WERI-Rb-1 (cell line): ENCODE data around the gene KRCC1.
"Not testable (repeated sequence)": the region's sequence is repeated elsewhere in the genome, so short reads cannot be mapped to it uniquely, and the experiment has no call there.

ENCODE experiments used
- DNase-seq: peaks from one replicate; pipeline ENCODE4 v3.0.0-alpha.2; 2020
- H3K27ac ChIP-seq: fragments of 250-450 bp; sonication (Bioruptor Pico); 2 replicates; pipeline ENCODE4 v1.5.1; 2020; ENCODE audit warnings: mild to moderate bottlenecking, moderate library complexity
- H3K27me3 ChIP-seq: fragments of 250-450 bp; sonication (Bioruptor Pico); 2 replicates; pipeline ENCODE4 v1.5.1; 2021; ENCODE audit warnings: mild to moderate bottlenecking, low read depth, moderate library complexity; ENCODE audit not compliant: insufficient read depth, severe bottlenecking
- H3K36me3 ChIP-seq: fragments of 250-450 bp; sonication (Bioruptor Pico); 2 replicates; pipeline ENCODE4 v1.5.1; 2020; ENCODE audit warnings: mild to moderate bottlenecking, moderate library complexity
- H3K4me3 ChIP-seq: 2 replicates; pipeline ENCODE4 v1.5.1; 2011; ENCODE audit warnings: low read depth, mild to moderate bottlenecking, control low read depth, low read length
- H3K9me3 ChIP-seq: fragments of 250-450 bp; sonication (Bioruptor Pico); 2 replicates; pipeline ENCODE4 v1.5.1; 2021; ENCODE audit warnings: mild to moderate bottlenecking, moderate library complexity; ENCODE audit not compliant: severe bottlenecking
- TF ChIP-seq, protein P1 (sequence below): IDR thresholded peaks from 2 replicates; pipeline ENCODE4 v1.5.1; 2011; ENCODE audit warnings: low read depth, mild to moderate bottlenecking, control low read depth, inconsistent platforms, low read length

The KRCC1 gene

DNA sequence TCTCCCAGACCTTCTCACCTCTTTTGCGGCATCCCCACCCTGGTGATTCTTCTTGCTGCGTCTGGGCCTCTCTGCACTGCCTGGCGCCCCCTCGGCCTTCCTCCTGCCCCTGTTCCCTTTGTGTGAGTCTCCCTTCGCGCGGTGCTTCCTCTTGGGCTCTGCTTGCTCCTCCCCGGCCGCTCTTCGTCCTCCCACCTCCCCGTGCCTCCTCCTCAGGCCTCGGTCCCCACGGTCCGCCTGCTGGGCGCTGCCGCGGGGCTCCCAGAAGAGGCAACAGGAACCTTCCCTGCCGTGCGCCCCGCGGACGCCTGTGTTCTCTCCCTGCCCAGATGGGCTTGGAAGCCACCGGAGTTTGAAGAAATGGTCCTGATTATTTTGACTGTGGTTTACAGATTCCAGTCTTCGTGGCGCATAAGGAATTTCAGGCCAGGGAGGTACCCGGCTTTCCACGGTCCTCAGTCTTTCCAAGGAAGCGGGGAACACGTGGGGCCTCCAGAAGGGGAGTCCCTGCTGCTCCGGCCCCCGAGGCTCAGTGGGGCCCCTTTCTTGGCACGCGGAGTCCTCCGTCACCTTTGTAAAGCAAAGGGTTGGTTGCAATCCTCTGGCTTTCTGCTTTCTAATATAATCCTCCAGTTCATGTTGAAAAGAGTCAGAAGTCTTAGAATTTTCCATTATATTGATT, 52.4 kb downstream of the KRCC1 start:
- Histone ChIP-seq H3K4me3 (no peak overlapping the region), H3K27me3 (no peaks in the 10 kb centered on the region), H3K36me3 (no peaks in the 10 kb centered on the region), H3K9me3 (no peaks in the 10 kb centered on the region), H3K27ac (no peak overlapping the region)
- TF ChIP-seq, protein P1, sequence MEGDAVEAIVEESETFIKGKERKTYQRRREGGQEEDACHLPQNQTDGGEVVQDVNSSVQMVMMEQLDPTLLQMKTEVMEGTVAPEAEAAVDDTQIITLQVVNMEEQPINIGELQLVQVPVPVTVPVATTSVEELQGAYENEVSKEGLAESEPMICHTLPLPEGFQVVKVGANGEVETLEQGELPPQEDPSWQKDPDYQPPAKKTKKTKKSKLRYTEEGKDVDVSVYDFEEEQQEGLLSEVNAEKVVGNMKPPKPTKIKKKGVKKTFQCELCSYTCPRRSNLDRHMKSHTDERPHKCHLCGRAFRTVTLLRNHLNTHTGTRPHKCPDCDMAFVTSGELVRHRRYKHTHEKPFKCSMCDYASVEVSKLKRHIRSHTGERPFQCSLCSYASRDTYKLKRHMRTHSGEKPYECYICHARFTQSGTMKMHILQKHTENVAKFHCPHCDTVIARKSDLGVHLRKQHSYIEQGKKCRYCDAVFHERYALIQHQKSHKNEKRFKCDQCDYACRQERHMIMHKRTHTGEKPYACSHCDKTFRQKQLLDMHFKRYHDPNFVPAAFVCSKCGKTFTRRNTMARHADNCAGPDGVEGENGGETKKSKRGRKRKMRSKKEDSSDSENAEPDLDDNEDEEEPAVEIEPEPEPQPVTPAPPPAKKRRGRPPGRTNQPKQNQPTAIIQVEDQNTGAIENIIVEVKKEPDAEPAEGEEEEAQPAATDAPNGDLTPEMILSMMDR = no peak
- DNase-seq = no peak

DNA sequence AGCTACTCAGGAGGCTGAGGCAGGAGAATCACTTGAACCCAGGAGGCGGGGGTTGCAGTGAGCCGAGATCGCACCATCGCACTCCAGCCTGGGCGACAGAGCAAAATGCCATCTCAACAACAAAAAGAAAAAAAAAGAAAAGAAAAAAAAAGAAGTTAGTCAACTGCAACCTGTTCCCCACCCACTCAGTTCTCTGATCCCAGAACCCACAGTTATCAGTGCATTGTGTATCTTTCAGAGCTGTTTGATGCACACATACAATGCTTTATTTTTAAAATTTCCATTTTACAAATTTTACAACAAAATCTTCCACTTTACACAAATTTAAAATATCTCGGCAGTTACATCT, 53.2 kb downstream of the KRCC1 start:
- no peak overlapping the region for H3K27ac ChIP-seq
- no peaks in the 10 kb centered on the region for H3K27me3 ChIP-seq
- DNase-seq = no peak
- no peaks in the 10 kb centered on the region for H3K9me3 ChIP-seq
- TF ChIP-seq, protein P1 = no peak
- no peaks in the 10 kb centered on the region for H3K36me3 ChIP-seq
- no peak overlapping the region for H3K4me3 ChIP-seq

DNA sequence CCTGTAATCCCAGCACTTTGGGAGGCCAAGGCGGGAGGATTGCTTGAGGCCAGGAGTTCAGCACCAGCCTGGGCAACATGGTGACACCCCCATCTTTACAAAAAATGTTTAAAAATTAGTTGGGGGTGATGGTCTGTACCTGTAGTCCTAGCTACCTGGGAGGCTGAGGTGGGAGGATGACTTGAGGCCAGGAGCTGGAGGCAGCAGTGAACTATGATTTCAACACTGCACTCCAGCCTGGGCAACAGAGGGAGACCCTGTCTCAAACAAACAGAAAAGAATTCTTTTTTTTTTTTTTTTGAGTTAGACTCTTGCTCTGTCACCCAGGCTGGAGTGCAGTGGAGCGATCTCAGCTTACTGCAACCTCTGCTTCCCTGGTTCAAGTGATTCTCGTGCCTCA, 55.1 kb downstream of the KRCC1 start:
- not testable (repeated sequence) for H3K27me3 ChIP-seq, H3K27ac ChIP-seq, DNase-seq, H3K4me3 ChIP-seq, H3K9me3 ChIP-seq, H3K36me3 ChIP-seq

DNA sequence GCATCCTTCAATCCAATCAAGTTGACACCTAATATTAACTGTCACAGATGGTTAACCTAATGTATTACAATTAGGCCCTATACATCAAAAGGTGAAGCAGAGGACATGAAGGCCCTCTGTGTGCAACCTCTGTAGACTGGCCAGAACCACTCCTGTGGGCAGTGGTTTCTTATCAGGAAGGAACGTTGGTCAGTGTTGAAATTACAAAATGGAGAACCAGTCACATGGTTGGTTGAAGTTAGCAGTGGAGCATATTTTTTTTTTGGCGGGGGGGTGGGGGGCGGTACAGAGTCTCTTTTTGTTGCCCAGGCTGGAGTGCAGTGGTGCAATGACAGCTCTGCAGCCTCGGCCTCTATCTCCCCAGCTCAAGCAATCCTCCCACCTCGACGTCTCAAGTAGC, 59.0 kb downstream of the KRCC1 start:
- DNase-seq = no peak
- Histone ChIP-seq H3K27ac (no peak overlapping the region), H3K36me3 (no peaks in the 10 kb centered on the region), H3K9me3 (no peaks in the 10 kb centered on the region), H3K4me3 (no peak overlapping the region), H3K27me3 (peaks cover 8% of the 10 kb centered on the region)
- TF ChIP-seq, protein P1 = no peak

DNA sequence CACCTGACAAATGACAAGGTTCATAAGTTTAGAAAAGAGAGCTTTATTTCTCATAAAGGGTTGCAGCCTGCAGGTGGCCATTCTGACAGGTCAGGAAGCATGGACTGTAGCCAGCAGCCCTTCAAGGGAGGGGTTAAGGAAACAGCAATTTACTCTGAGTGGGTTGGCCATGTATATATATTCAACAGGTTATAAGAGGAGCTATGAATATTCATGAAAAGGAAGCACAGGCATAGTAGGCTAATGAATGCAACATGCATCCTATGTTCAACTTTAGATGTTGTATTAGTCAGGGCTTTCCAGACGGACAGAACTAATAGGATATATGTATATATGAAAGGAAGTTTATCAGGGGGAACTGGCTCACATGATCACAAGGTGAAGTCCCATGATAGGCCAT, 59.8 kb downstream of the KRCC1 start:
- Histone ChIP-seq H3K9me3 (no peaks in the 10 kb centered on the region), H3K27ac (no peak overlapping the region), H3K27me3 (peaks cover 8% of the 10 kb centered on the region), H3K36me3 (no peaks in the 10 kb centered on the region), H3K4me3 (no peak overlapping the region)
- TF ChIP-seq, protein P1 = no peak
- no peak for DNase-seq

DNA sequence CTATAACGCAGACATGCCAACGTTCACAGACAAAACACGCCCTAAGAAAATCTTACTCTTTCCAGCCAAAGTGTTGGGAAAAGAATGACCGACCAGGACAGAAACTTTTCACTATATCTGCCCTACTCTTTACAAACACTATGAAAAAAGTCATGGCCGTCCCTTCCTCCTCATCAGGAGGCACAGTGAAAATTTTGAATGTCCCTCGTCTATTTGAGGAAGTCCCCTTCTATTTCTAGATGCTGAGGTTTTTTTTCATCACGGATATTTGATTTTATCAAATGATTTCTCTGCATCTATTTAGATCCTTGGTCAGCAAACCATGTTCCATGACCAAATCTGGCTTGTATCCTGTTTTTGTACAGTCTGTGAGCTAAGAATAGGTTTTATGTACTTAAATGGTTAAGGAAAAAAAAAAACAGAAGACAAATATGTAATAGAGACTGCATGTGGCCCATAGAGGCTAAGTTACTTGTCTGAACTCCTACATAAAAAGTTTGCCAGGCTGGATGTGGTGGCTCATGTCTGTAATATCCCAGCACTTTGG, 61.2 kb downstream of the KRCC1 start:
- H3K27me3 ChIP-seq, H3K36me3 ChIP-seq, H3K4me3 ChIP-seq, DNase-seq, H3K9me3 ChIP-seq, H3K27ac ChIP-seq: not testable (repeated sequence)

DNA sequence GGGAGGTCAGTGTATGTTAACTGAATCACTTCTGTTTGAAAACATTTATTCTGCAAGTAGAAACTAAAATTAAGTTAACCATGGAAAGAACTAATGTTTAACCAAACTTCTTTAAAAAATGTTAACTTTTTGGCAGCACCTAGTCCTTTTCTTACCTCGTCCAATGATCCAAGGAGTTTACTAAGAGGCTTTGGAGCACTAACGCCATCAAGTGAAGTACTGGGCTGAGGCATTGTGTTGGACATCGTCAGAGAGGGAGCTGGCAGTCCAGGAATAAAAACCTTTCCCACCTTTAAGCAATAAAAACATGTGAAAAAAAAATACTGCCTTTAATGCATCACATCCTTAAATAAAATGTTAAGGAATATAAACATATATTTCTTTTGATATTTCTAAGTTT, 63.0 kb downstream of the KRCC1 start:
- DNase-seq, H3K27ac ChIP-seq: not testable (repeated sequence)

DNA sequence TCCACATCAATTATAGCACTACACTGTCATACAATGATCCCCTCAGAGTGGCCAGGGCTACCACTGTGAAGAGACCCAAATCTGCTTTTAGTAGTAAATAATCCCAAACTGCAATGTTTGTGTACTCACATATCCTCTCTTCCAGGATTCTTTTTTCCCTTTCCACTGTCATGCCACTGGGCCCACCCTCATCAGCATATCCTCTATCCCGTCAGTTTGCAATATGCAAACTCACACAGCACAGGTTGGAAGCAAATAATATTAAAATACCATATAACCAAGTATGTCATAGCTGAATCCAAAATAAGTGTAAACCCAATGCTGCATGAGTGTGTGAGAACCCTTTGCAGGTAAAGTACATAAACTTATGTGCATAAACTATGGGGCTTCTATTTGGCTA, 68.1 kb downstream of the KRCC1 start:
- not testable (repeated sequence) for H3K27ac ChIP-seq, H3K36me3 ChIP-seq, H3K9me3 ChIP-seq, DNase-seq, H3K4me3 ChIP-seq, H3K27me3 ChIP-seq

More for the DNA sequence above, 63.0 kb downstream of the KRCC1 start:
- not testable (repeated sequence) for H3K4me3 ChIP-seq, H3K27me3 ChIP-seq, H3K36me3 ChIP-seq, H3K9me3 ChIP-seq

DNA sequence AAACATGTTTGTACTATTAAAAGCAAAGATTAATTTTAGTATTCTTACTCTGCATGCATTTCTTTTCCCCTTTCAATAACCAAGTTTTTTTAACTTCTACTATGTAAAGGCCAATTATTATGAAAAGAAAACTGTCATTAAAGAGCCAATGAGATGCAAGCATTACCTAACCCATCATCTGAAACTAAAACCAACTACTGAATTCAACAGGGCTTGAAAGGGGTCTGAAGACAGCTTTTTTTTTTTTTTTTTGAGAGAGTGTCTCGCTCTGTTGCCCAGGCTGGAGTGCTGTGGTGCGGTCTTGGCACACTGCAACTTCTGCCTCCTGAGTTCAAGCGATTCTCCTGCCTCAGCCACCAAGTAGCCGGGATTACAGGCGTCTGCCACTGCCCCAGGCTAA, 69.7 kb downstream of the KRCC1 start:
- H3K27me3 ChIP-seq, DNase-seq, H3K9me3 ChIP-seq, H3K36me3 ChIP-seq, H3K4me3 ChIP-seq, H3K27ac ChIP-seq: not testable (repeated sequence)

DNA sequence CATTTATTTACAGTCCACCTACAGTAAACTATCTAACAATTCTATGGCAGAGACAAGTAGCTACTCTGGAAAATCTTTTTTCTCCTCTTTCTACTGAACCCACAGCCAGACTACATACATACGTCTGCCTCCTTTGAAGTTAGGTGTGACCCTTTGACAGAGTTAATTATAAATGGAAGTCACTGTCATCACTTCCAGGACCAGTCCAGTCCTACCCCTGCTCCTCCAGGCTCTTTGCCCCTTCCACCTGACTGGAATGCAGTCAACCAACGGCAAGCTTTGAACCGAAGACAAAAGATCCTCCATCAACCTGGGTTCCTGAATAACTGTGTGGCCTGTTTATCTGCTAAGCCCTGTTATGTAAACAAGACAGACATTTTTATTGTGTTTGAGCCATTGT, 74.4 kb downstream of the KRCC1 start:
- H3K27me3 ChIP-seq, H3K9me3 ChIP-seq: not testable (repeated sequence)

More for the DNA sequence above, 74.4 kb downstream of the KRCC1 start:
- H3K4me3 ChIP-seq, DNase-seq, H3K36me3 ChIP-seq, H3K27ac ChIP-seq: not testable (repeated sequence)
